ENCODE measurements around the gene CEP131.

CEP131 gene

GRCh38 chr17:81222906-81223761 lies at the start of gene CEP131:
Gene CEP131, minus strand, starts transcription at chr17:81222965. Its CDS starts 2,909 bp downstream, at chr17:81220056.
- DNase-seq, result peak; percentile 99

- no peak for DNase-seq
Observed at GRCh38 chr17:81271226-81271625, 48.5 kb upstream of the CEP131 start.

- DNase-seq, result no peak
Observed at GRCh38 chr17:81270279-81270678, 47.5 kb upstream of the CEP131 start.

GRCh38 chr17:81267390-81268067 lies 44.8 kb upstream of the CEP131 start:
- no peak for DNase-seq

- DNase-seq, result no peak
Observed at GRCh38 chr17:81265576-81265975, 42.8 kb upstream of the CEP131 start.

- DNase-seq, result no peak
Observed at GRCh38 chr17:81264640-81265039, 41.9 kb upstream of the CEP131 start.

- DNase-seq, result no peak
Observed at GRCh38 chr17:81263371-81264181, 40.8 kb upstream of the CEP131 start.

GRCh38 chr17:81261582-81262336 lies 39.0 kb upstream of the CEP131 start:
- no peak for DNase-seq

- no peak for DNase-seq
Observed at GRCh38 chr17:81261096-81261495, 38.3 kb upstream of the CEP131 start.

- DNase-seq, result no peak
Observed at GRCh38 chr17:81260641-81261040, 37.9 kb upstream of the CEP131 start.

- DNase-seq, result no peak
Observed at GRCh38 chr17:81260171-81260570, 37.4 kb upstream of the CEP131 start.

- no peak for DNase-seq
Observed at GRCh38 chr17:81259058-81259605, 36.4 kb upstream of the CEP131 start.

GRCh38 chr17:81258292-81258691 lies 35.5 kb upstream of the CEP131 start:
- no peak for DNase-seq

GRCh38 chr17:81257533-81257932 lies 34.8 kb upstream of the CEP131 start:
- DNase-seq, result no peak

- no peak for DNase-seq
Observed at GRCh38 chr17:81256616-81257015, 33.9 kb upstream of the CEP131 start.

GRCh38 chr17:81254955-81255717 lies 32.4 kb upstream of the CEP131 start:
- DNase-seq, result peak; percentile 99

GRCh38 chr17:81253358-81254131 lies 30.8 kb upstream of the CEP131 start:
- peak; percentile 61 for DNase-seq

- peak; percentile 74 for DNase-seq
Observed at GRCh38 chr17:81252987-81253329, 30.2 kb upstream of the CEP131 start.

- peak; percentile 92 for DNase-seq
Observed at GRCh38 chr17:81252326-81252986, 29.7 kb upstream of the CEP131 start.

- DNase-seq, result peak; percentile 100
Observed at GRCh38 chr17:81251709-81252301, 29.0 kb upstream of the CEP131 start.
